Measurements from ENCODE around the gene NPR1. TPM values are rescaled to one million over a fixed set of nuclear protein-coding genes. Genes with fewer than 3 reads are reported as not detected.
"Not testable (repeated sequence)": the region's sequence is repeated elsewhere in the genome, so short reads cannot be mapped to it uniquely, and the experiment has no call there.

NPR1 gene
- total RNA-seq, 1 donor from 2014 or later: not detected

- TF ChIP-seq CTCF (IDR thresholded peaks at IDR 0.05; ENCODE audit: partially characterized antibody, unreplicated experiment): no peak
- Mint-ChIP-seq H3K27me3 (ENCODE audit: unreplicated experiment) (no peaks in the 10 kb centered on the region), H3K9me3 (ENCODE audit: unreplicated experiment) (no peaks in the 10 kb centered on the region), H3K4me1 (ENCODE audit: low read depth, unreplicated experiment) (no peaks in the 10 kb centered on the region), H3K36me3 (ENCODE audit: unreplicated experiment) (no peaks in the 10 kb centered on the region), H3K27ac (ENCODE audit: unreplicated experiment) (no peak overlapping the region), H3K4me3 (ENCODE audit: unreplicated experiment) (no peak overlapping the region)
- DNase-seq: no peak
These were observed 27.0 kb downstream of the NPR1 start for GRCh38 chr1:153705484-153705883.

DNA sequence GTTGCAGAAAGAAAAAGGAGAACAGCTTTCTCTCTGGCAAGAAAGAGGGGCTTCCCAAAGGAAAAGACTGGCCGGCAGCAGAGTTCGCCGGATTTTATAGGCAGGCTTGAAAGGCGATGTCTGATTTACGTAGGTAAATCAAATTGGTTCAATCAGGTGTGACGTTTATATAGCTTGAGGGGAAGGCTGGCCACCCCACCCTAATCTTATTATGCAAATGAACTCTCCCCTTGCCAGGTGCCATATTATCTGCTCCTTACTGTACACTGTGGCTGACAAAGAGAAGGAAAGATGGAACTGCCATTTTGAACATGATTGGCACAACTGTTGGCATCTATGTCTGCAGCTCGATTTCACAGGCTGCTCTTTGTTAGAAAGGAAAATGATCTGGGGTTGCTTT, 32.5 kb downstream of the NPR1 start:
- DNase-seq: no peak
- no peak overlapping the region for H3K4me3 Mint-ChIP-seq (ENCODE audit: unreplicated experiment)
- H3K27ac Mint-ChIP-seq (ENCODE audit: unreplicated experiment): no peak overlapping the region
- no peaks in the 10 kb centered on the region for H3K27me3 Mint-ChIP-seq (ENCODE audit: unreplicated experiment)
- TF ChIP-seq CTCF (IDR thresholded peaks at IDR 0.05; ENCODE audit: partially characterized antibody, unreplicated experiment): no peak
- no peaks in the 10 kb centered on the region for H3K4me1 Mint-ChIP-seq (ENCODE audit: low read depth, unreplicated experiment)
- H3K36me3 Mint-ChIP-seq (ENCODE audit: unreplicated experiment): no peaks in the 10 kb centered on the region
- no peaks in the 10 kb centered on the region for H3K9me3 Mint-ChIP-seq (ENCODE audit: unreplicated experiment)

DNA sequence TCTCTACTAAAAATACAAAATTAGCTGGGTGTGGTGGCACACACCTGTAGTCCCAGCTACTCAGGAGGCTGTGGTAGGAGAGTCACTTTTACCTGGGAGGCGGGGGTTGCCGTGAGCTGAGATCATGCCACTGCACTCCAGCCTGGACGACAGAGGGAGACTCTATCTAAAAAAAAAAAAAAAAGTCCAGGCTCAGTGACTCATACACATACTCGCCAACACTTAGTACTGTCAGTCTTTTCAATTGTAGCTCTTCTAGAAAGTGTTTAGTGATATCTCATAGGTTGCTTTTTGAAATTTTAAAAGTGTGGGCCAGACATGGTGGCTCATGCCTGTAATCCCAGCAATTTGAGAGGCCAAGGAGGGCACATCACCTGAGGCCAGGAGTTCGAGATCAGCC, 37.7 kb downstream of the NPR1 start:
- not testable (repeated sequence) for H3K36me3 Mint-ChIP-seq (ENCODE audit: unreplicated experiment); H3K27ac Mint-ChIP-seq (ENCODE audit: unreplicated experiment); H3K4me3 Mint-ChIP-seq (ENCODE audit: unreplicated experiment); DNase-seq; H3K9me3 Mint-ChIP-seq (ENCODE audit: unreplicated experiment); H3K27me3 Mint-ChIP-seq (ENCODE audit: unreplicated experiment); H3K4me1 Mint-ChIP-seq (ENCODE audit: low read depth, unreplicated experiment)

DNA sequence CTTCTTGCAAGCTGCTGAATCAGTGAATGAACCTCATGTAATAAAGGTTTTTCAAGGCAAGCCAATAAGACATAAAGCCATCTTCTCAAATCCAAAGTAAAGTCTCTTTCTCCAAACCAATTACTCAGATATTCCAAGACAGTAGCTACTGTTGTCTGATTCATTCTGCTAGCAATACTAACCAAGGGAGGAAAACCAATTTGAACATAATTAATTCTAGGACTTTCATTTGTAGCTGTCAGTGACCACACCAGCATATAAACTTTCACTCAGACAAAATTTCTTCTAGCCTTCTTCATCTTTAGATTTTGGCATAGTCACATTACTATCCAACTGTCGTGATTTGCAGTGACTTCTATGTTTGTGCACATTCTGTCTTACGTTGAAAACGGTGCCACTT, 38.8 kb downstream of the NPR1 start:
- H3K36me3 Mint-ChIP-seq (ENCODE audit: unreplicated experiment): no peaks in the 10 kb centered on the region
- H3K4me1 Mint-ChIP-seq (ENCODE audit: low read depth, unreplicated experiment): no peaks in the 10 kb centered on the region
- TF ChIP-seq CTCF (IDR thresholded peaks at IDR 0.05; ENCODE audit: partially characterized antibody, unreplicated experiment): no peak
- no peaks in the 10 kb centered on the region for H3K27me3 Mint-ChIP-seq (ENCODE audit: unreplicated experiment)
- no peak overlapping the region for H3K27ac Mint-ChIP-seq (ENCODE audit: unreplicated experiment)
- H3K4me3 Mint-ChIP-seq (ENCODE audit: unreplicated experiment): no peak overlapping the region
- no peaks in the 10 kb centered on the region for H3K9me3 Mint-ChIP-seq (ENCODE audit: unreplicated experiment)
- DNase-seq: no peak

GRCh38 chr1:153723687-153724086, 45.2 kb downstream of the NPR1 start:
- no peak for DNase-seq
- peaks cover 6% of the 10 kb centered on the region for H3K9me3 Mint-ChIP-seq (ENCODE audit: unreplicated experiment)
- no peaks in the 10 kb centered on the region for H3K36me3 Mint-ChIP-seq (ENCODE audit: unreplicated experiment)
- H3K4me1 Mint-ChIP-seq (ENCODE audit: low read depth, unreplicated experiment): peaks cover 1% of the 10 kb centered on the region
- no peak overlapping the region for H3K4me3 Mint-ChIP-seq (ENCODE audit: unreplicated experiment)
- H3K27me3 Mint-ChIP-seq (ENCODE audit: unreplicated experiment): peaks cover 2% of the 10 kb centered on the region
- TF ChIP-seq CTCF (IDR thresholded peaks at IDR 0.05; ENCODE audit: partially characterized antibody, unreplicated experiment): no peak
- H3K27ac Mint-ChIP-seq (ENCODE audit: unreplicated experiment): no peak overlapping the region

GRCh38 chr1:153724634-153725033, 46.1 kb downstream of the NPR1 start:
- H3K27me3 Mint-ChIP-seq (ENCODE audit: unreplicated experiment); H3K4me3 Mint-ChIP-seq (ENCODE audit: unreplicated experiment); H3K4me1 Mint-ChIP-seq (ENCODE audit: low read depth, unreplicated experiment); H3K9me3 Mint-ChIP-seq (ENCODE audit: unreplicated experiment); H3K27ac Mint-ChIP-seq (ENCODE audit: unreplicated experiment); DNase-seq; H3K36me3 Mint-ChIP-seq (ENCODE audit: unreplicated experiment): not testable (repeated sequence)
